Measurements from ENCODE around the gene ANKS1B.

Gene ANKS1B

GRCh38 chr12:98754095-98754494 lies 1230.6 kb downstream of the ANKS1B start:
- no peak for TF ChIP-seq CTCF (conservative IDR thresholded peaks at IDR 0.05; ENCODE audit: low read depth)

GRCh38 chr12:98752726-98753125 lies 1232.0 kb downstream of the ANKS1B start:
- CTCF ChIA-PET: no interaction called here
- no peak overlapping the region for H3K27ac ChIP-seq

More at GRCh38 chr12:98754095-98754494, 1230.6 kb downstream of the ANKS1B start:
- ChIA-PET CTCF (no interaction called here), POLR2A (ENCODE audit: low non-redundant PET) (no interaction called here)
- H3K27ac ChIP-seq: no peak overlapping the region
- DNase-seq (ENCODE audit: low spot score): peak; percentile 20

GRCh38 chr12:98751580-98752115 lies 1233.1 kb downstream of the ANKS1B start:
- no peak overlapping the region for H3K27ac ChIP-seq
- ChIA-PET POLR2A (ENCODE audit: low non-redundant PET) (no interaction called here), CTCF (interaction anchor here (0.6 kb wide), 1 partner anchor 120 kb away, joined by 3 read pairs; no protein-coding TSS in a partner anchor)
- no peak for DNase-seq (ENCODE audit: low spot score)
- no peak for TF ChIP-seq CTCF (conservative IDR thresholded peaks at IDR 0.05; ENCODE audit: low read depth)

More at GRCh38 chr12:98752726-98753125, 1232.0 kb downstream of the ANKS1B start:
- POLR2A ChIA-PET (ENCODE audit: low non-redundant PET): no interaction called here
- no peak for TF ChIP-seq CTCF (conservative IDR thresholded peaks at IDR 0.05; ENCODE audit: low read depth)
- no peak for DNase-seq (ENCODE audit: low spot score)

GRCh38 chr12:98750511-98750910 lies 1234.2 kb downstream of the ANKS1B start:
- no peak for DNase-seq (ENCODE audit: low spot score)
- CTCF ChIA-PET: no interaction called here

GRCh38 chr12:98748463-98748862 lies 1236.3 kb downstream of the ANKS1B start:
- ChIA-PET POLR2A (ENCODE audit: low non-redundant PET) (no interaction called here), CTCF (no interaction called here)
- no peak for TF ChIP-seq CTCF (conservative IDR thresholded peaks at IDR 0.05; ENCODE audit: low read depth)
- H3K27ac ChIP-seq: no peak overlapping the region
- DNase-seq (ENCODE audit: low spot score): no peak

More at GRCh38 chr12:98750511-98750910, 1234.2 kb downstream of the ANKS1B start:
- POLR2A ChIA-PET (ENCODE audit: low non-redundant PET): no interaction called here
- TF ChIP-seq CTCF (conservative IDR thresholded peaks at IDR 0.05; ENCODE audit: low read depth): no peak
- no peak overlapping the region for H3K27ac ChIP-seq

- TF ChIP-seq CTCF (conservative IDR thresholded peaks at IDR 0.05; ENCODE audit: low read depth): no peak
- ChIA-PET CTCF (no interaction called here), POLR2A (ENCODE audit: low non-redundant PET) (no interaction called here)
- no peak overlapping the region for H3K27ac ChIP-seq
- no peak for DNase-seq (ENCODE audit: low spot score)
These were observed 1239.0 kb downstream of the ANKS1B start for GRCh38 chr12:98745578-98746391.
